ENCODE data around the gene SPON2. TPM values are rescaled to one million over a fixed set of nuclear protein-coding genes. Genes with fewer than 3 reads are reported as not detected.

The SPON2 gene
- total RNA-seq, 1 donor from 2014 or later: 13.9 TPM

DNA sequence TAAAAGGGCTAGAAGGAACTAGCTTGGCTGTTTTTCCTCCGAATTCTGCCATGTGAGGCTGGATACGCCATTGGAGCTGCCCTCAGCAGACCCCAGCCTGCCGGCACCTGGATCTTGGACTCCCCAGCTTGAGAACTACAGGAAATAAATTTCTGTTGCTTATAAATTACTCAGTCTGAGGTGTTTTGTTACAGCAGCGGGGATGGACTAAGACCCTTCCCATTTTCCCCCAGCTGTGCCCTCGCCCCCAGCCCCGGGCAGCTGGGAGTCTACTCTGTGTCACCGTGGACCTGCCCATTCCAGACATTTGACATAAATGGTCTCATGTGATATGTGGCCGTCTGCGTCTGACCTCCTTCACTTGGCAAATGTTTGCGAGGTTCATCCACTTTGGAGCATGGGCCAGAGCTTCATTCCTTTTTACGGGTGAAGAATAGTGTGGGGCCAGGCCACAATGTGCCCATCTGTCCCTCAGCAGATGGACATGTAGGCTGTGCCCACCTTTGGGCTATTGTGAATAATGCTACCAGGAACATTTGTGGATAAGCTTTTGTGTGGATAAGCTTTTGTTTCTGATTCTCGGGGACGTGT is 30.7 kb upstream of the SPON2 start:
- Histone ChIP-seq H3K4me1 (peaks cover 37% of the 10 kb centered on the region), H3K27me3 (ENCODE audit: low read depth) (no peaks in the 10 kb centered on the region), H3K4me3 (no peak overlapping the region), H3K9me3 (replicated peaks) (no peaks in the 10 kb centered on the region), H3K27ac (replicated peaks) (peak overlapping the region; percentile 76), H3K36me3 (no peaks in the 10 kb centered on the region)
- no peak for DNase-seq
- TF ChIP-seq, protein P1, sequence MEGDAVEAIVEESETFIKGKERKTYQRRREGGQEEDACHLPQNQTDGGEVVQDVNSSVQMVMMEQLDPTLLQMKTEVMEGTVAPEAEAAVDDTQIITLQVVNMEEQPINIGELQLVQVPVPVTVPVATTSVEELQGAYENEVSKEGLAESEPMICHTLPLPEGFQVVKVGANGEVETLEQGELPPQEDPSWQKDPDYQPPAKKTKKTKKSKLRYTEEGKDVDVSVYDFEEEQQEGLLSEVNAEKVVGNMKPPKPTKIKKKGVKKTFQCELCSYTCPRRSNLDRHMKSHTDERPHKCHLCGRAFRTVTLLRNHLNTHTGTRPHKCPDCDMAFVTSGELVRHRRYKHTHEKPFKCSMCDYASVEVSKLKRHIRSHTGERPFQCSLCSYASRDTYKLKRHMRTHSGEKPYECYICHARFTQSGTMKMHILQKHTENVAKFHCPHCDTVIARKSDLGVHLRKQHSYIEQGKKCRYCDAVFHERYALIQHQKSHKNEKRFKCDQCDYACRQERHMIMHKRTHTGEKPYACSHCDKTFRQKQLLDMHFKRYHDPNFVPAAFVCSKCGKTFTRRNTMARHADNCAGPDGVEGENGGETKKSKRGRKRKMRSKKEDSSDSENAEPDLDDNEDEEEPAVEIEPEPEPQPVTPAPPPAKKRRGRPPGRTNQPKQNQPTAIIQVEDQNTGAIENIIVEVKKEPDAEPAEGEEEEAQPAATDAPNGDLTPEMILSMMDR (IDR thresholded peaks at IDR 0.05; ENCODE audit: borderline replicate concordance): no peak
- intact Hi-C loops (cut with micrococcal nuclease): no loop called here

GRCh38 chr4:1202526-1203011 is 30.2 kb upstream of the SPON2 start:
- H3K4me3 ChIP-seq: no peak overlapping the region
- TF ChIP-seq, protein P1 (IDR thresholded peaks at IDR 0.05; ENCODE audit: borderline replicate concordance): no peak
- peak overlapping the region; percentile 76 for H3K27ac ChIP-seq (replicated peaks)
- no peaks in the 10 kb centered on the region for H3K36me3 ChIP-seq
- H3K27me3 ChIP-seq (ENCODE audit: low read depth): no peaks in the 10 kb centered on the region
- peaks cover 32% of the 10 kb centered on the region for H3K4me1 ChIP-seq
- DNase-seq: no peak
- intact Hi-C loops (cut with micrococcal nuclease): no loop called here
- H3K9me3 ChIP-seq (replicated peaks): no peaks in the 10 kb centered on the region

GRCh38 chr4:1201851-1202525 is 29.6 kb upstream of the SPON2 start:
- Histone ChIP-seq H3K36me3 (no peaks in the 10 kb centered on the region), H3K27ac (replicated peaks) (peak overlapping the region; percentile 76), H3K9me3 (replicated peaks) (no peaks in the 10 kb centered on the region), H3K27me3 (ENCODE audit: low read depth) (no peaks in the 10 kb centered on the region), H3K4me1 (peaks cover 26% of the 10 kb centered on the region), H3K4me3 (peak overlapping the region; percentile 43)
- TF ChIP-seq, protein P1 (IDR thresholded peaks at IDR 0.05; ENCODE audit: borderline replicate concordance): no peak
- intact Hi-C loops (cut with micrococcal nuclease): no loop called here
- DNase-seq: no peak

DNA sequence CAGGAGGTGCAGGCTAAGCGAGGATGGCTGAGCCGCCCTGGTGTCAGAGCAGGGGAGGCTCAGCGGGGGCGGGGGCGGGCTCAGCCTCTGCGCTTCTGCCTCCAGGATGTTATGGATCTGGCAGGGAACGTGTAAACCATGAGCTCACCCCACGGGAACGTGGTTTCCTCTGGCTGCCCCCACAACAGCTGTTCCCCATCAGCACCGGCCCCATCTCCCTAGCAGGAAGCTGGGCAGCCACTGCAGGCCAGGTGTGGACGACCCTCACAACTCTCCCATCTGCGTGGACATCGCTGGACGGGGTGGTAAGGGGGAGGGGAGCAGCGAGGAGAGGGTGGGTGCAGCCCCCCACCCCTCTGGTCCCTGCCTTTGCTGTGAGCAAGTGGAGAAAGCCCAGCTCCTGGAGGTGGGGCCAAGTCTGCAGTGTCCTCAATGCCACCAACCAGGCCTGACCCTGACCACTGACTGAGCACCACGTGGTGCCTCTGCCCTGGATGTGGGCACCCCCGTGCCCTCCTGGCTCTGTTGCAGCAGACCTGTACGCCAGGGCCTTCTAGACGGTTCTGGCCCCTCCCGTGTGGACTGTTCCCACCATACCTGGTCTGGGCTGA is 28.1 kb upstream of the SPON2 start:
- intact Hi-C loops (cut with micrococcal nuclease): no loop called here
- no peaks in the 10 kb centered on the region for H3K9me3 ChIP-seq (replicated peaks)
- peak overlapping the region; percentile 43 for H3K4me3 ChIP-seq
- TF ChIP-seq, protein P1 (IDR thresholded peaks at IDR 0.05; ENCODE audit: borderline replicate concordance): no peak
- H3K36me3 ChIP-seq: no peaks in the 10 kb centered on the region
- no peaks in the 10 kb centered on the region for H3K27me3 ChIP-seq (ENCODE audit: low read depth)
- DNase-seq: peak; percentile 67
- H3K4me1 ChIP-seq: peaks cover 26% of the 10 kb centered on the region
- H3K27ac ChIP-seq (replicated peaks): peak overlapping the region; percentile 76

DNA sequence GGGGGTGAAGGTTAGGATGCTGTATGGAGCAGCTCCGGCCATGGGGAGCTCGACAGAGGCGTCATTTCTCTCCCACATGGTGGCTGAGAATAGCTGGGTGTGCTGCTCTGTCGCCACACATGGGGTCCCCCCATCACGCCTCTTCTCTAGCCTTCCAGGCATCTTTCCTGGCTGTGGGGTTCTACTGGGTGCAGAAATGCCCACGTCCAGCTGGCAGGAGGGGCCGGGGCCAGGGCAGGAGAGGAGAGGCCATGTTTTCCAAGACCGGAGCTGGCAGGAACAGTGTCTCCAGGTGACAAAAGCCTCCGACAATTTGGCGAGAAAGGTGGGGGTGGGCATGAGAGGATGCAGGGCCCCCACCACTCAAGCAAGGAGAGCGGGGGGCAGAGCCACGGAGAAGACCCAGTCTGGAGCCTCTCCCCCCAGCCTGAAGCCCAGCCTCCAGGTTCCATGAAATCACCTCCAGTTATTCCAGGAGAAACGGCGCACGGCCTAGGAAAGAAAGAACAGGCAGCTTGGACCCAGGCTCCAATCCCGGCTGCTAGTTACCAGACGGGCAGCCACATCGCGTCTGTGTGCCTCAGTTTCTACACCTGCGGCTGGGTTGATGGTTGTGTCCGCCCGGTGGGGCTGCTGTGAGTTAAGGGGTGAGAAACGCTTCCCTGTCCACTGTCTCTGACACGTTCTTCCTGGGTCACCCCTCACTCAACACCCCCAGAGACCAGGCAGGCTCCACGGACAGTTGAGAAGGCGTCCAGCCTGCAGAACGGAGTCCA is 27.4 kb upstream of the SPON2 start:
- peaks cover 33% of the 10 kb centered on the region for H3K4me1 ChIP-seq
- H3K9me3 ChIP-seq (replicated peaks): no peaks in the 10 kb centered on the region
- TF ChIP-seq, protein P1 (IDR thresholded peaks at IDR 0.05; ENCODE audit: borderline replicate concordance): no peak
- peak overlapping the region; percentile 76 for H3K27ac ChIP-seq (replicated peaks)
- peak overlapping the region; percentile 43 for H3K4me3 ChIP-seq
- DNase-seq: no peak
- intact Hi-C loops (cut with micrococcal nuclease): no loop called here
- no peaks in the 10 kb centered on the region for H3K36me3 ChIP-seq
- no peaks in the 10 kb centered on the region for H3K27me3 ChIP-seq (ENCODE audit: low read depth)
